GM12865 (cell line): ENCODE measurements around the gene SEPTIN1.

Experiments used
- DNase-seq: peaks from one replicate; pipeline ENCODE4 v3.0.0; 2010; ENCODE audit warnings: low read depth
- H3K4me3 ChIP-seq: 2 replicates; pipeline ENCODE4 v1.5.1; 2011; ENCODE audit warnings: mild to moderate bottlenecking, low read depth, low read length, control low read depth
- TF ChIP-seq, protein P1 (sequence below): IDR thresholded peaks from 2 replicates; pipeline ENCODE4 v1.5.1; 2011; ENCODE audit warnings: low read length, control low read depth, low read depth, inconsistent platforms; ENCODE audit not compliant: insufficient read depth; ENCODE audit errors: missing control alignments

SEPTIN1 gene

DNA sequence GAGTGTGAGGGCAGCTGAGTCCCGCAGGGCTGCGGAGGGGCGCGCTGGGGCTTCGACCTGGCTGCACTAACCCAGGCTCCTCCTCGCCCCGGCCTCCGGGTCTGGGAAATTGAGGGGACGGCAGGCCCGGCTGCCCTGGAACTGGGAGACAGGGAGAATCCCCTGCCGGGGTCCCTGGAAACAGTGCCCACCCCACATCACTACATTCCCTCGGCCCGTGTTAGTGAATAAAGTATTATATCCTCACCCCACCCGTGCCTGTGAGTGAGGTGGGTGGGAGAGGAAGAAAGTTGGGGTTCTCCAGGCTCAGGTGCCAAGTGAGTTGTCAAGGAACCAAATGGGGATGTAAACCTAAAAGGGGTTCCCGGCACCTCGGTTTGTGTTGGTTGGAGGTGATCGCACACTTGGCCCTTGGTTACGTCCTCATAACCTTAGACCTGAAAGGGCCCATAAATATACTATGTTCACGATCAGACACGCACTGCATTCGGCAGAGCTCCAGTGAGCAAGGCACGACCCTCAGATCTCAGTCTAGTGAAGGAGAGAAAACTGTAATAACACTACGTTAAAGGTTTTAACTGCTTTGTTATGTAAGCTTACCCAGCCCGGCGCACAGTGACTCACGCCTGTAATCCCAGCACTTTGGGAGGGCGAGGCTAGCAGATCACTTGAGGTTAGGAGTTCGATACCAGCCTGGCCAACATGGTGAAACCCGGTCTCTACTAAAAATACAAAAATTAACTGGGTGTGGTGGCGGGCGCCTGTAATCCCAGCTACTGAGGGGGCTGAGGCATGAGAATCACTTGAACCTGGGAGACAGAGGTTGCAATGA is 36.2 kb upstream of the SEPTIN1 start:
- peak overlapping the region; percentile 57 for H3K4me3 ChIP-seq
- TF ChIP-seq, protein P1, sequence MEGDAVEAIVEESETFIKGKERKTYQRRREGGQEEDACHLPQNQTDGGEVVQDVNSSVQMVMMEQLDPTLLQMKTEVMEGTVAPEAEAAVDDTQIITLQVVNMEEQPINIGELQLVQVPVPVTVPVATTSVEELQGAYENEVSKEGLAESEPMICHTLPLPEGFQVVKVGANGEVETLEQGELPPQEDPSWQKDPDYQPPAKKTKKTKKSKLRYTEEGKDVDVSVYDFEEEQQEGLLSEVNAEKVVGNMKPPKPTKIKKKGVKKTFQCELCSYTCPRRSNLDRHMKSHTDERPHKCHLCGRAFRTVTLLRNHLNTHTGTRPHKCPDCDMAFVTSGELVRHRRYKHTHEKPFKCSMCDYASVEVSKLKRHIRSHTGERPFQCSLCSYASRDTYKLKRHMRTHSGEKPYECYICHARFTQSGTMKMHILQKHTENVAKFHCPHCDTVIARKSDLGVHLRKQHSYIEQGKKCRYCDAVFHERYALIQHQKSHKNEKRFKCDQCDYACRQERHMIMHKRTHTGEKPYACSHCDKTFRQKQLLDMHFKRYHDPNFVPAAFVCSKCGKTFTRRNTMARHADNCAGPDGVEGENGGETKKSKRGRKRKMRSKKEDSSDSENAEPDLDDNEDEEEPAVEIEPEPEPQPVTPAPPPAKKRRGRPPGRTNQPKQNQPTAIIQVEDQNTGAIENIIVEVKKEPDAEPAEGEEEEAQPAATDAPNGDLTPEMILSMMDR: no peak

DNA sequence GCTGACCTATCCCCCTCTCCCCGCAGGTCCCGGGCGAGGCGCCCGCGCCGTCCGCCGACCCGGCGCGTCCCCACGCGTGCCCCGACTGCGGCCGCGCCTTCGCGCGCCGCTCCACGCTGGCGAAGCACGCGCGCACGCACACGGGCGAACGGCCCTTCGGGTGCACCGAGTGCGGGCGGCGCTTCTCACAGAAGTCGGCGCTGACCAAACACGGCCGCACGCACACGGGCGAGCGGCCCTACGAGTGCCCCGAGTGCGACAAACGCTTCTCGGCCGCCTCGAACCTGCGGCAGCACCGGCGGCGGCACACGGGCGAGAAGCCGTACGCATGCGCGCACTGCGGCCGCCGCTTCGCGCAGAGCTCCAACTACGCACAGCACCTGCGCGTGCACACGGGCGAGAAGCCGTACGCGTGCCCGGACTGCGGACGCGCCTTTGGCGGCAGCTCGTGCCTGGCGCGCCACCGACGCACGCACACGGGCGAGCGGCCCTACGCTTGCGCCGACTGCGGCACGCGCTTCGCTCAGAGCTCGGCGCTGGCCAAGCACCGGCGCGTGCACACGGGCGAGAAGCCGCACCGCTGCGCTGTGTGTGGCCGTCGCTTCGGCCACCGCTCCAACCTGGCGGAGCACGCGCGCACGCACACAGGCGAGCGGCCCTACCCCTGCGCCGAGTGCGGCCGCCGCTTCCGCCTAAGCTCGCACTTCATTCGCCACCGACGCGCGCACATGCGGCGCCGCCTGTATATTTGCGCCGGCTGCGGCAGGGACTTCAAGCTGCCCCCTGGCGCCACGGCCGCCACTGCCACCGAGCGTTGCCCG is 35.4 kb upstream of the SEPTIN1 start:
- H3K4me3 ChIP-seq: peak overlapping the region; percentile 57
- peak; percentile 98 for DNase-seq

More for the DNA sequence above, 36.2 kb upstream of the SEPTIN1 start:
- DNase-seq: no peak

DNA sequence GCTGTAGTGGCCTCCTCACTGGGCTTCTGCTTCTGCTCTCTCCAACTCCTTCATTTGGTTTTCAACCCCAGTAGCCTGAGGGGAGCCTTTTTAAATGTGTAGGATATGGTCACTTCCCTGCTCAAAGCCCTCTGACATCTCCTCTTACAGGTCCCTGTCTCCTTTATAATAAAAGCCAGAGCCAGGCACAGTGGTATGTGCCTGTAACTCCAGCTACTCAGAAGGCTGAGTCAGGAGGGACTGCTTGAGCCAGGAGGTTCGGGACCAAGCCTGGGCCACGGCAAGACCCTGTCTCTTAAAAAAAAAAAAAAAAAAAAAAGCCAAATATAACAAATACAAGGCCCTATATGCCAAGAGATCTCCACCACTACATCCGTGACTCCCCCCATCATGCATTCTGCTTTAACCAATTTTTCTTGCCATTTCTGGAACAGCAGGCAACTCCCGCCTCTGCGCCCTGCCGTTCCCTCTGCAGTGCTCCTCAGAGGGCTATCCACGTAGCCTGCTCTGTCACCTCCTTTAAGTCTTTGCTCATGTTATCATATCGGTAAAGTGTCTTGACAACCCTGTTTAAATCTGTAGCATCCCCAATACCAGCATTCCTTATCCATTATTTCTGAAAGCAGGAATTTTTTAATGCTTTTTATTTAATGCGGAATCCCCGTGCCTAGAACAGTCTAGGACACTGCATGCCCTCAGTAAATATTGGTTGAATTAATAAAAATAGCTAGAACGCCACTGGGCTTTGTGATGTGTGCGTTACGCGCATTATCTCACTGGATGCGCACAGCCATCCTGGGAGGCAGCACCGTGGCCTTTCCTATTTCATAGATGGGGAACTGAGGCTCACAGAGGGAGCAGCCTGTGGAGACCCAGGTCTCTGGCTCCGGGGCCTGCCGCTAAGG is 34.5 kb upstream of the SEPTIN1 start:
- H3K4me3 ChIP-seq: peak overlapping the region; percentile 57
- no peak for DNase-seq
- TF ChIP-seq, protein P1: no peak

More for the DNA sequence above, 35.4 kb upstream of the SEPTIN1 start:
- TF ChIP-seq, protein P1: no peak

DNA sequence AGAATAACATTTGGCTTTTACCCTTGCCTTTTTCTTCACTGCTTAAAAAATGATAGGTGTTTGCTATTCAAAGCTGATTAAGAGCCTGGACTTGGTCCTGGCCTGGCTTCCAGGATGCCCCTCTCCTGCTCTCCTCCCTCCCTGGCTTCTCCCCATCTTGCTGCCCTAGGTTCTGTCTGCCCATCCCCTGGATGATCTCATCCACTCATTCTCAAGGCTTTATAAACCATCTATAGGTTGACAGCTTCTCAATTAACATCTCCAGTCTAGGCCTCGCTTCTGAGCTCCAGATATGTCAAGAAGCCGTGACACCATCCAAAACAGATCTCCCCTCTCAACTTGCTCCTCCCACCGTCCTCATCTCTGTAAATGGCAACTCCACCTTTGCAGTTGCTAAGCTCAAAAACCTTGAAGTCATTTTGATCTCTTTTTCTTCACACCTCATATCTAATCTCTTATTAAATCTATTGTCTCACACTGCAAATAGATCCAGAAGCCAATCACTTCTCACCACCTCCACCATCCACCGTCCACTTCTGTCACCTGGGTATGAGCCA is 33.8 kb upstream of the SEPTIN1 start:
- no peak overlapping the region for H3K4me3 ChIP-seq
- TF ChIP-seq, protein P1: no peak
- no peak for DNase-seq

DNA sequence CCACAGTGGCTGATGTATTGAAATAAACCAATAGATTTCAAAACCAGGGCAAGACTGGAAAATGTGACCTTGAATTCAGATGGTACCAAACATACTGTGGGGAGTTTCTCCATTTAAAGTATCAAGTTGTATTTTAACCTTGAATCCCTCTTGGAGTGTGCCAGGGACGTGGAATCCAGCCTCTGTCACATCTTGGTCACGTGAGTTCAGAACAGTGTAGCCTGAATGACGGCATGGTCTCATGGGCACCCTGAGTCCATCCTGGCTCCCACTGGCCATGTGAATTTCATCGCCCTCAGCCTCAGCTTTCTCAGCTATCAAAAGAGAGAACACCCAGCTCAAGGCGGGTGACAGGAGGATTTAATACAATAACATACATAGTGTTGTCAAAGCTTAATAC is 31.8 kb upstream of the SEPTIN1 start:
- TF ChIP-seq, protein P1: no peak

DNA sequence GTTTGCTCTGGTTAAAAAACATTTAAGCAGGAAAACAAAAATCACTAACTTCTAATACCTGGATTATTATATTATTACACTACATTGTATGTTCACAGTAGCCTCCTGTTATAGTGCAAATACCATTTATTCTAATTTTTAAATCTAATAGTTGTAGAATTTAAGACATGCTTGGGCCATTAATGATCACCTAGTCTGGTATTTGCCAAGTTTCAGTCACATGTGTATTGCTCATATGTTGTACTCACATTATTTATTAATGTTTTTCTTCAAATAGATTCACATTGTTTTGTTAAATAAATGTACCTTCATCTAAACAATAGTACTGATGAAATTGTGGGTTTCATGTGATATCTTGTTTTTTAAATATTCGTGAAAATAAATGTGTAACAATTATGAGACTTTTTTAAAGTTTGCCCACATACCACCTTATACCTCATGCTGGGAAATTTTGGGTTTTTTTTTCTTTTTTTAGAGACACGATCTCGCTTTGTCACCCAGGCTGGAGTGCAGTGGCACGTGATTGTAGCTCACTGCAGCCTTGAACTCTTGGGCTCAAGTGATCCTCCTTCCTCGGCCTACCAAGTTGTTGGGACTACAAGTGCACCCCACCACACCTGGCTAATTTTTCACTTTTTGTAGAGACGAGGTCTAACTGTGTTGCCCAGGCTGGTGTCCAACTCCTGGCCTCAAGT is 30.9 kb upstream of the SEPTIN1 start:
- no peak overlapping the region for H3K4me3 ChIP-seq
- no peak for DNase-seq
- TF ChIP-seq, protein P1: no peak

More for the DNA sequence above, 31.8 kb upstream of the SEPTIN1 start:
- H3K4me3 ChIP-seq: no peak overlapping the region
- DNase-seq: no peak
